SIG-M5 treated with dmso at 0.1 percent for 504 hours (cell line): ENCODE data around the gene RAB43.
"Not testable (repeated sequence)": the region's sequence is repeated elsewhere in the genome, so short reads cannot be mapped to it uniquely, and the experiment has no call there.

Experiments used
- DNase-seq: peaks from one replicate; lab custom pipeline; 2025; ENCODE audit not compliant: unreplicated experiment; lab: John Stamatoyannopoulos, UW

Gene RAB43

DNA sequence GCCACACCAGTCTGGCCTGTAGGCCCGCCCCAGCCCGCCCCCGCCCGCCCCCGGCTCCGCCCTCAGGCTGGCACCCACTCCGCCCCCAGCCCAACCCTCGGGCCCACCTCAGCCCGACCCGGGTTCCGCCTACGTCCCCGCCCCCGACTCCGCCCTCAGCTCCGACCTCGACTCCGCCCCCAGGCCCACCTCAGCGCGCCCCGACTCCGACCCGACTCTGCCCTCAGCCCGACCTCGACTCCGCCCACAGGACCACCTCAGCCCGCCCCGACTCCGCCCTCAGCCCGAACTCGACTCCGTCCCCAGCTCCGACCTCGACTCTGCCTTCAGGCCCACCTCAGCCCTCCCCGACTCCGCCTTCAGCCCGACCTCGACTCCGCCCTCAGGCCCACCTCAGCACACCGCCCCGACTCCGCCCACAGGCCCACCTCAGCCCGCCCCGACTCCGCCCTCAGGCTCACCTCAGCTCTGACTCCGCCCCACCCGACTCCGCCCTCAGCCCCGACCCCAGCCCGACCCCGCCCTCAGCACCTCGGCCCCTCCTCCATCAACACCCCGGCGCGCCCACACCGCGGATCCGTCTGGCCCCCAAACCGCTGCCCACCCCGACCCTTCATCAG is at the start of gene RAB43:
TSS of gene RAB43 (minus strand) at position 13 of the 620 bp plus-strand sequence. CDS start 315 bp downstream, outside the sequence.
- DNase-seq, result peak; percentile 81

DNA sequence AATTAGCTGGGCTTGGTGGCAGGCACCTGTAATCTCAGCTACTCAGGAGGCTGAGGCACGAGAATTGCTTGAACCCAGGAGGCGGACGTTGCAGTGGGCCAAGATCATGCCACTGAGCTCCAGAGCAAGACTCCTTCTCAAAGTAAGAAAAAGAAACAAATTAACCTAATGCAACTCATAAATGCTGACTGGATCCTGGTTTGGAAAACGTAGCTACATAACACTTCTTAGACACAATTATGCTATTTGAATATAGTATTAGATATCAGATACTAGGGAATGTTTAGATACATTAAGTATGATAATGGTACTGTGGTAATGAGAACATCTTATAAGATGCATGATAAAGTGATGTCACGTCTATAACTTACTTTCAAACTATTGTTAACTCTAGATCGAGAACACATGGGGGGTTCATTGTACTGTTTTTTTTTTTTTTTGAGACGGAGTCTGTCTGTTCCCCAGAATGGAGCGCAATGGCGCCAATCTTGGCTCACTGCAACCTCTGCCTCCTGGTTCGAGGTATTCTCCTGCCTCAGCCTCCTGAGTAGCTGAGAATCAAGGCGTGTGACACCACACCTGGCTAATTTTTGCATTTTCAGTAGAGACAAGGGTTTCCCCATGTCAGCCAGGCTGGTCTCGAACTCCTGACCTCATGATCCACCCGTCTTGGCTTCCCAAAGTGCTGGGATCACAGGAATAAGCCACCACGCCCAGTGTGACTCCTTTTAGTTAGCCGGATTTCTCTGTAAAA is 45.2 kb upstream of the RAB43 start:
- no peak for DNase-seq

GRCh38 chr3:129165594-129165993 is 44.0 kb upstream of the RAB43 start:
- DNase-seq, result not testable (repeated sequence)

DNA sequence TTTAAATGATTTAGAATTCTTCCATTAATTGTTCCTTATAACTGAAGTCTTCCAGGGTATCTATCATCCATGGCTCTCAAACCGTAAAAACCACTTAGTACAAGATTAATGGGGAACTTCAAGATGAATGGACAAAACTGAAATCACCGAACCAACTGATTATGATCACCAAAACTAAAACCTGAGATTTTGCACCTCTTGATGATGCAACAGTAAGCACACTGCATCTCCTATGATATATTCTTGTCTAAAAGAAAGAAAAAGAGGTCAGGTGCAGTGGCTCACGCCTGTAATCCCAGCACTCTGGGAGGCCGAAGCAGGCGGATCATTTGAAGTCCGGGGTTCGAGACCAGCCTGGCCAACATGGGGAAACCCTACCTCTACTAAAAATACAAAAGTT is 42.9 kb upstream of the RAB43 start:
- no peak for DNase-seq

- DNase-seq, result peak; percentile 34
Observed at GRCh38 chr3:129162729-129163579, 41.4 kb upstream of the RAB43 start.

GRCh38 chr3:129161860-129162271 is 40.3 kb upstream of the RAB43 start:
- peak; percentile 42 for DNase-seq

DNA sequence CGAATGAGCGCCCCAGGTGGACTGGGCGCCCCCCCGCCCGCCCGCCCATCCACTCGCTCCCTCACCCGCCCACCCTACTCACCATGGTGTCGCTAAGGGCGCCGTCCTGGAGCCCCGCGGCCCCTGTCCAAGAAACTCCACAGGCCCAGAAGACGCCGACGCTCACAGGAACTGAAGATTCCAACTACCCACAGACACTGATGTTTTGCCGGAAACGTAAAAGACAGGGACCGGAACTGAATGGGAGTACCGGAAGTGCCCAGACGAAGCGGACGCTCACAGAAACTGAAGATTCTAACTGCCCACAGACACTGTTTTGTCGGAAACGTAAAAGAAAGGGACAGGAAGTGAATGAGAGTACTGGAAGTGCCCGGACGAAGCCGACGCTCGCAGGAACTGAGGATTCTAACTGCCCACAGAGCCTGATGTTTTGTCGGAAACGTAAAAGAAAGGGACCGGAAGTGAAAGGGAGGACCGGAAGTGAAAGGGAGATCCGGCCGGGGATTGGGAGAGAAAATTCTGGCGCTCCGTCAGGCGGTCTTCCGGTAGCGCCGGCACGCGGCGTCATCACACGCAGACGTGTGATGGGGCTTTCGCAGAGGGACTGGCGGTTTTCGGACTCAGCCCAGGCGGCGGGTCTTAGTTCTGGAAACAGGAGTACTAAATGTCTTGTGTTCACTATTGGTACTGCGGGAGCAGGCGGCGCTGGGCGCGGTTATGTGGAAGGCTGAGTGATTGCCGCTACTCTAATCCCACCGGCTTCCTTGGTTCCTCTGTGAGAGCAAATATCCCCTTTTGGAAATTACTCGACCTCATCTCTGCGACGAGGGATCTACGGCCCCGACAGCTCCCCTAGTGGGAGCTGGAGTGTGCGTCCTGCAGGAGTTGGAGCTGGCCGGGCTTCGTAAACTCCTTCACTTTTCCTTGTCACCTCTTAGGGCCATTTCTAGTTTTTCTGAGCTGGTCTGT is 39.6 kb upstream of the RAB43 start, which contains the start of gene ISY1:
TSS of gene ISY1 (minus strand) at position 173 of the 969 bp plus-strand sequence. CDS start at position 85, 88 bp downstream.
- peak; percentile 99 for DNase-seq

DNA sequence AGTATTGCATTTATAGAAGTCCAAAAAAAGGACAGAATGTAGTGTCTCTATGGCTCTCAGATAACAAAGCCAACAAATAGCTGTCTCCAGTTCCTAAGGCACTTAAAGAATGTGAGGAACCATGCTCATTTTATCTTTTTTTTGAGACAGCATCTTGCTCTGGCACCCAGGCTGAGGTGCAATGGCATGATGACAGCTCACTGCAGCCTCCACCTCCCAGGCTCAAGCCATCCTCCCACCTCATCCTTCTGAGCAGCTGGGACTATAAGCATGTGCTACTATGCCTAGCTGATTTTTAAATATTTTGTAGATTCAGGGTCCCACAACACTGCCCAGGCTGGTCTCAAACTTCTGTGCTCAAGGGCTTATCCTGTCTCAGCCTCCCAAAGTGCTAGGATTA is 23.2 kb upstream of the RAB43 start:
- no peak for DNase-seq

- not testable (repeated sequence) for DNase-seq
Observed at GRCh38 chr3:129141011-129141410, 19.4 kb upstream of the RAB43 start.

- no peak for DNase-seq
Observed at GRCh38 chr3:129139911-129140310, 18.3 kb upstream of the RAB43 start.

GRCh38 chr3:129136275-129136674 is 14.7 kb upstream of the RAB43 start:
- DNase-seq, result not testable (repeated sequence)

DNA sequence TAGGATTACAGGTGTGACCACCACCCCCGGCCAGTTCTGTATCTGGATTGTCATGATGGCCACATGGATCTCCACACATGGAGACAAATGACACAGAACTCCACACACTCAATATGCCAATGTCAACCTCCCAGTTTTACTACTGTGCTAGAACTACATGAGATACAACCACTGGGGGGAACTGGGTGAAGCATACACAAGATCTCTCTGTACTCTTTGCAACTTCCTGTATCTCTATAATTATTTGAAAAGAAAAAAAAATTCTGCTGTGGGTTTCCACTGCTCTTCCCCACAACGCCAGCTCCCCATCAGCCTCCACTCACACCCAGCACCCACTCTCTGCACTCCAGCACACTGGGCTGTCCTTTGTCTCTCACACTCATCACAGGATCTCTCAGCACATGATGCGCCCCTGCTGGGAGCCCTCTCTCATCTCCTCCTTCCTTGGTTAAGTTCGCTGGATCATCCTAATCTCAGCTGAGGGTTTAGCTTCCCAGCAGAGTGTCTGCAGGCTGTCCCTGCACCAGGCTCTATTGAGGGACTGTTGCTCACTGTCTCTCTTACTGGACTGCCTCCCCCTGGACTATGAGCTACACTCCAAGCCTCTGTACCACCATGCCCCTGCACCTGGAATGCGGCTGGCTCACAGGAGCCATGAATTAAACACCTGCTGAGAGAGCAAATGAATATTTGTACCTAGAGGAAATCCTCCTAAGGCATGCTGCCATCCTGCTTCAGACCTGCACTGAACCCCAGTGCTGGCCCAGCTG is 10.7 kb upstream of the RAB43 start:
- DNase-seq, result no peak

GRCh38 chr3:129131465-129132088 is 10.0 kb upstream of the RAB43 start:
- DNase-seq, result no peak

GRCh38 chr3:129130291-129130813 is 8.7 kb upstream of the RAB43 start:
- DNase-seq, result no peak

GRCh38 chr3:129128357-129129155 is 7.0 kb upstream of the RAB43 start:
- no peak for DNase-seq

DNA sequence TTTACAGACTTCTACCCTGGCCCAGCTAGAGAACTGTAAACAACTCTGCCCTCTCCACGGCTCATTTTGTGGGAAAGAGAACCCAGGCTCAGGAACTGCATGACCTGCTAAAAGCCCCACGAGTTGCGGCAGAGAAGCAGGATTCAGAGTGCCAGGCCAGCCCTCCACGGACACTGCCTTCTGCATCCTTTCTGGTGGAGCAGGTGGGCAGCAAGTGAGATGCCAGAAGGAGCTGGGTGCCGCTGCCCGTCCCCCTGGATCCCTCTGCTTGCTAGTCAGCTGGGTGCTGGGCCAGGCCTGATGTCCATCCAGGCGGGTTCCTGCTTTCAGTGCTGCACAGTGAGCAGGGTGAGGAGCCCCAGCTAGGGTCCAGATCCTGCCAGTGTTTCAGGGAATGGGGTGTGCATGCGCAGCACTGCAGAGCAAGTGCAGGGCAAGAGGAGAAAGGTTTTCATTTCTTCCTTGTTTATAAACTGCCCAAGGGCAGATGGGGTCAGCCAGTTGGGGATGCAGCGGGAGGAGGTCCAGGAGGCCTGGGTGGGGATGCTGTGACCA is 5.2 kb upstream of the RAB43 start:
- DNase-seq, result no peak

GRCh38 chr3:129123314-129124060 is 1.9 kb upstream of the RAB43 start:
- DNase-seq, result peak; percentile 75
